GM18861 (cell line): Measurements from ENCODE around the gene OR6N2.

ENCODE experiments used
- ATAC-seq: cut with Tn5 transposase; IDR thresholded peaks from one replicate; pipeline ENCODE4 v1.9.1; 2021; ENCODE audit not compliant: unreplicated experiment

Gene OR6N2

DNA sequence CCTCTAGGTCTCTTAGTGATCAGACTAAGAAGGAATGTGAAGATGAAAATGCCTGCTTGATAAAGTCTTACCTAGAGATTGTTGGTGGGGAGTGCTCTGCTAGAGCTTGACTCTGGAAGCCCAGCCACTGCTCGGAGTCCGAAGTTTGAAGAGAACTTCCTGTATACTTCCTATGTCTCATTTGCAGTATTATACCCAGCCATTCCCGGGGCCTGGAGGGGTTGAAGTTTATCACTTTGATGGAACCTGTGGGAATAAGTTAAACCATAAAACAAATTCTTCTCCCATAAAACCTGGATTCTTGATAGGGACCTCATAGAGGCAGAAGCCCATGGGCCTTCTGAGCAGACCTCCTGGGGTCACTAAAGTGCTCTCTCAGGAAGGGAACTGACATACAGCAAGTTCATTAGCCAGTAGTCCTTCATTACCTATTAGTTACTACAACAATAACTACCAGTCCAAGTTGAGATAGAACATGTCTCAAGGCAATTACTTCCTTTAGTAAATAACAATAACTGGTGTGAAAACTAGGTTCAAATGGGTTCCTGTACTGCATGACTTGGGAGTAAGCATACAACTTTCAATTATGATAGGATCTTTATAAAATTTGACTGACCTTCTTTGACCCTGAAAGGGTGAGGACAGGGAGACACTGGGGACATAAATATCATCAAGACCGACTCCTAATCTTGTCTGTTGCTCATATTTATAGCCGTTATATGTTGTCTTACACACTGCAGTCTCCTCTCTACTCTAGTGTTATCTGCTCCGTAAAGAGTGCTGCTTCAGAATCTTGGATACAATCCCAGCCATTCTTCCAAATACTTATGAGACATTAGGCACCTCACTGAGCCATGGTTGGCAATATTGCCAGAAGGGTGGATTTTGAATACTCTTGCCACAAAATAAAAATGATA is 8.8 kb downstream of the OR6N2 start, which contains the start of gene OR6N1:
Gene OR6N1 (minus strand): TSS at position 246 of the 917 bp plus-strand sequence. CDS start 5,513 bp downstream, outside the sequence.
- ATAC-seq, result no peak

DNA sequence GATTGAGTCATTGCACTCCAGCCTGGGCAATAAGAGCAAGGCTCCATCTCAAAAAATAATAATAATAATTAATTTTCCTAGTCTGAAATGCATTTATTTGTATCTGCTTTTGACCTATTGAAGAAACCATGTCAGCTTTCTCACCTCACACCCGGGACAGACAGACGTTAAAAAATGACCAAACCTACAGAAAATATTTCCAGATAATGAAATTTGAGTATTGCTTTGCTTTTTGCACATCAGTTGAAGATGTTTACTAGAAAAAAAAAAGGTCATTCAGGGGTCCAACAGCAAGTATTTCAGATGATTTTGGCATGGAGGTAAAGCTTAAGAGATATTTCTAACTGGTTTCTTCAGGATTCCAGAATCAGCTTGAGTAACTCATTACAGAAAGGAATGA is 26.6 kb downstream of the OR6N2 start, which contains the start of gene OR6K6:
Gene OR6K6 (plus strand): TSS at position 301 of the 400 bp plus-strand sequence. CDS start 168 bp downstream, outside the sequence.
- no peak for ATAC-seq

DNA sequence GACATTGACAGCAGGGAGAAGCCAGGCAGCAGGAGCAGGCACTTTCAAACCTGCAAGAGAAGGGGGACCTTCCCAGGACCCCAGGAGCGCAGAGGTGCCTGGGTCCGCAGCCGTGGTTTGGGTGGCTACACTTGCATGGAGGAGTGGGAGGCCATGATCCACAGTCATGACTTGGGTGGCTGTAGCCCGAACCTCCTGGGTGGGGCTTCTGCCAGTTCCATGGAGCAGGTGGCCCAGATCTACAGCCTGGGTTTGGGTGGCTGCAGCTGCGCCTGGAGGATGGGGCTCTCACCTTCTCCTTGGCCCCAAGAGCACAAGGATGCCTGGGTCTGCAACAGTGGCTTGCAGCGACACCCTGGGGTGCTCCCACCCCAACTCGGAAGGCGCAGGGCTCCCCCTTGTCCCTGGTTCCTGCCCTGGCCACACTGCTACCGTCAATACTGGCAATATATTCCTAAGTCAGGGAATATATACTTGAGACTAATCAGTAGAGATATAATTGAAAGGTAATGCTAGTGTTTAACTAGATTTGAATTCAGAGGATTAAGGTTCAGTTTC is 28.8 kb downstream of the OR6N2 start:
- no peak for ATAC-seq

DNA sequence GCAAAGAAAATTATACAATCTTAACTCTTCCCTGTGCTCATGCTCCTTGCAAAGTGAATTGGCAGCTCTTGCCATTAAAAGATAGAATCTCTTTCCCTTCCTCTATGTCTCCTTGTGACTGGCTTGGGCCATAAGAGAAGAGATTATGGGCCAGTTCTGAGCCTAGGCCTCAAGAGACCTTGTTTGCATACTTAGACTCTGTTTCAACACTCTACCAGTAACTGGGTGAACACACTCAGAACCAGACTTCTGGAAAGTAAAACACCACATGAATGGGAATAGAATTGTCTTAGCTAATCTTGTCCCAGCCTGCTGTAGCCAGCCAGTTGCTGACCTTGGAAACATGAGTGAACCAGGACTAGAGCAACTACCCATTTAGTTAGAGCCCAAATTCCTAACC is 45.2 kb downstream of the OR6N2 start:
- no peak for ATAC-seq

DNA sequence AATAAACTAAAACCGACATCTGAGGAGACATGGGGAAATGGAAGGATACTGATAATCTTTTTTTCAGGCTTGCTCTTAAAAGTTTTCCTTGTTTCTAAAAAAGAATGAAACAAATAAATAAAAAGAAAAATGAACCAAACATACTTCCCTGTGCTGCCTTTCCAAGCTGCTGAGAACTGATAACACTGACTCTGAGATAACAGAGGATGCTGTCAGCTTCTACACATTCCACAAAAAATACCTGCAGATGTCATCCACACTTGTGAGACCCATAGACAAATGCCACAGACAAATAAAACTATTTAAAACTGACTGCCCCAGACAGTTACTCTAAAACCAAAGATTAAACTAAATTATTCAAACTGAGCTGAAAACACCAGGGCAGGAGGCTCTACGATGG is 48.5 kb downstream of the OR6N2 start:
- ATAC-seq, result no peak

DNA sequence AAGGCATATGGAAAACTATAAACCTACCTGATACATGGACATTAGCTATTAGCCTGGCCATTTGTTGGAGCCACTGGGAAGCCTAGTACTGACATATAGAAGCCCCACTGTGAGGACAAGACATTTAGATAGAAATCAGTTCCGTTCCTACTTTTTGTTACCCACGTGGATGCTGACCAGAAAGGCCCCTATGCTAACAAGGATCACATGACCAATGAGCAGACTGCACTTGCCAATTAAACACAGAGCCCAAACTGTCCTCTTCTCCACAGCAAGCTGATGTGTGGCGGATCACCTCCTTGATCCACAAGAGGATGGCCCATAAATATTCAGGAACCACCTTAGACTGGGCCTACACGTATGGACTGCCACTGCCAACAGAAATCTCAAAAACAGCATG is 49.3 kb downstream of the OR6N2 start:
- ATAC-seq, result no peak

DNA sequence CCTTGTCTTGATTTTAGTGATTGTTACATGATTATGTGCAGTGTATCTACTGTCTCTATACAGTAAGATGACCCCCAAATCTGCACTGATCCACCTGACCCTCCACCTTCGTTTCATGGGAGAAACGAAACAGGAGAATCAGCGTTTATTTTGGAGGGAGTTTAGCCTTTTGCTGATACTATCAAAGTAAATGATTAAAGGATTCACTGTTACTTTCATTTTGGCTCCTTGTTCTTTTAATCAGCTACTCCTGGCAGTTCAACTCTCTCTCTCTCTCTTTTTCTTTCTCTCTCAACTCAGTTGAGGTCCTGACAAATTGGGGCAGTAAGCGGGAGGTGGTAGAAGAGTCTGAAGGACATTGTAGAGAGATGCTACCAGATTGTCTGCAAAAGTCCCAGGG is 50.6 kb downstream of the OR6N2 start:
- no peak for ATAC-seq

DNA sequence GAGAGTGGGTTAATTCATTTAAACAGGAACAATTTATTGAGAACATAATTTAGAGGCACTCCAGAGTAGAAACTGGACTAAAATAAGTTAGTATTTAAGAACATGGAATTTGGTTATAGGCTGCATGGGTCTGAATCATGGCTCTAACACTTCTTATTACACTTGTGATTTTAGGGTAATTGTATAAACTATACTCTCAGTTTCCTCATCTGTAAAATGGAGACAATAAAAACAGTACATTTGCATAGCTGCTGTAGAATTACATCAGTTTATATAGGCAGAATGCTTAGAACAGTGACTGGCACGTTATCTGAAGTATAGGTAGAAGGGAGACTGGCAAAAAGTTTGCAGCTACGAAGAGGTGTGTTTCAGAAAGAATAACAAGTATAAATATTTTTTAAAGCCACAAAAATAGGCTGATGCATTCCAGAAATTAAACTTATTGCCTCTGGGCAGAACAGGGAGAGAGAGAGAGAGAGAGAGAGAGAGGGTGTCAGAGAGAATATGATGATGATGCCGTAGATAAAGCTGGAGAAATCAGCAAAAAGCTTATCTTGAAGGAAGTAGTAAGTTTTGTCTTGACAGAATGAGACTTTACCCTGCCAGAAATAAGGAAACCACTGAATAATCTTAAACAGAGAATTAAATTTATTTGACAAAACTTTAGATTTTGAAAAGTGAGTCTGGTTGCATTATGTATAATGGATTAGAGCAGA is 52.3 kb downstream of the OR6N2 start:
- ATAC-seq, result no peak

DNA sequence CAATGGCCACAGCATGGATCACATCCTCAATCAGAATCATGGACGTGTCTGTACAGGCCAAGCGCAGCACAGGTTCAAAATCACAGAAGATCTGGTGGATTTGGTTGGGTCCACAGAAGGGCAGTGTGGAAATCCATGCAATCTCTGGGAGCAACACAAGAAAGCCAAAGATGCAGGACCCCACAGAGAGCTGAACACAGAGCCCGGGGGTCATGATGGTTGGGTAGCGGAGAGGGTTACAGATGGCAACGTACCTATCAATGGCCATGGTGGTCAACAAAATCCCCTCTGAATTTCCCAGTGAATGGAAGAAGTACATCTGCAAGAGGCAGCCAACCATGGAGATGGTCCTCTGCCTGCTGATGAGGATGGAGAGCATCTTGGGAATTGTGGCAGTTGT is 56.6 kb downstream of the OR6N2 start:
- ATAC-seq, result no peak
